PC-3 (cell line): ENCODE results near the gene GRIP2.

Experiments used
- EZH2 ChIP-seq: fragments of 300-600 bp; sonication (generic); IDR thresholded peaks from one replicate; pipeline ENCODE4 v1.6.1; 2017; ENCODE audit warnings: antibody characterized with exemption, mild to moderate bottlenecking, low read length; ENCODE audit not compliant: unreplicated experiment
- EZH2phosphoT487 ChIP-seq: fragments of 300-600 bp; sonication (generic); IDR thresholded peaks from 2 replicates; pipeline ENCODE4 v1.6.1; 2018; ENCODE audit warnings: mild to moderate bottlenecking, antibody characterized with exemption, low read length, borderline replicate concordance
- TF ChIP-seq, protein P1 (sequence below): fragments of 300-600 bp; sonication (generic); conservative IDR thresholded peaks from 2 replicates; pipeline ENCODE4 v1.5.1; 2017; ENCODE audit warnings: antibody characterized with exemption, low read depth, mild to moderate bottlenecking, low read length

DNA sequence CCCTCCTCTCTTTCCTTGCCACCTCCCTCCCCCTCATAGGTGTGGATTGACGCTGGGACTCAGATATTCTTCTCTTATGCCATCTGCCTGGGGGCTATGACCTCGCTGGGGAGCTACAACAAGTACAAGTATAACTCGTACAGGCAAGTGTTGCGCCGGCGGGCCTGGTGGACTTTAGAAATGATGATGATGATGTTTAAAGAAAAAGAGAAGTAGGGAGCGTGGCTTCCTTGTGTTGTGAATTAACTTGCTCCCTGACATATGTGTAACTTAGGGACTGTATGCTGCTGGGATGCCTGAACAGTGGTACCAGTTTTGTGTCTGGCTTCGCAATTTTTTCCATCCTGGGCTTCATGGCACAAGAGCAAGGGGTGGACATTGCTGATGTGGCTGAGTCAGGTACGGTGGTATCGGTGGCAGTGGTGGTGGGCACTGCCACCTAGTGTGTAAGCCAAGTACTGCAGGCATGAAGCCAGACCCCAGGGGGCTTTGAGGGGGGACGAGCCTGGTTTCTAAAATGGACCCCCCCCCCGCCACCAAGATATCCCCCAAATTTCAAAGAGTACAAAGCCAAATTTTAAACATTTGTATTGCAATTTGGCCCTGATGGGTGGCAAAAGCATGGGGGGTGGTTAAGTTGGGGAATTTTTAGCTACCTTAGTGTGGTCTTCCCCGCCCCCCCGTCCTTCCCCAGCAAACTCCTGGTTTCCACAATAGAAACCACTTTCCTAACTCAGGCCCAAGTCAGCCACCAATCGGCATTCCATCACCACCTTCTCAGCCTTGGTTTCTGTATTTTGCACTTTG is 72.1 kb downstream of the GRIP2 start:
- TF ChIP-seq, protein P1, sequence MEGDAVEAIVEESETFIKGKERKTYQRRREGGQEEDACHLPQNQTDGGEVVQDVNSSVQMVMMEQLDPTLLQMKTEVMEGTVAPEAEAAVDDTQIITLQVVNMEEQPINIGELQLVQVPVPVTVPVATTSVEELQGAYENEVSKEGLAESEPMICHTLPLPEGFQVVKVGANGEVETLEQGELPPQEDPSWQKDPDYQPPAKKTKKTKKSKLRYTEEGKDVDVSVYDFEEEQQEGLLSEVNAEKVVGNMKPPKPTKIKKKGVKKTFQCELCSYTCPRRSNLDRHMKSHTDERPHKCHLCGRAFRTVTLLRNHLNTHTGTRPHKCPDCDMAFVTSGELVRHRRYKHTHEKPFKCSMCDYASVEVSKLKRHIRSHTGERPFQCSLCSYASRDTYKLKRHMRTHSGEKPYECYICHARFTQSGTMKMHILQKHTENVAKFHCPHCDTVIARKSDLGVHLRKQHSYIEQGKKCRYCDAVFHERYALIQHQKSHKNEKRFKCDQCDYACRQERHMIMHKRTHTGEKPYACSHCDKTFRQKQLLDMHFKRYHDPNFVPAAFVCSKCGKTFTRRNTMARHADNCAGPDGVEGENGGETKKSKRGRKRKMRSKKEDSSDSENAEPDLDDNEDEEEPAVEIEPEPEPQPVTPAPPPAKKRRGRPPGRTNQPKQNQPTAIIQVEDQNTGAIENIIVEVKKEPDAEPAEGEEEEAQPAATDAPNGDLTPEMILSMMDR, result peak; percentile 90
- TF ChIP-seq EZH2, result no peak
- no peak for TF ChIP-seq EZH2phosphoT487
